GM19023 (cell line): Measurements from ENCODE around the gene PCDHGA3.
"Not testable (repeated sequence)": the region's sequence is repeated elsewhere in the genome, so short reads cannot be mapped to it uniquely, and the experiment has no call there.

Source experiments
- ATAC-seq: cut with Tn5 transposase; IDR thresholded peaks from one replicate; pipeline ENCODE4 v1.9.1; 2021; ENCODE audit warnings: mild to moderate bottlenecking, moderate library complexity; ENCODE audit not compliant: unreplicated experiment

Gene PCDHGA3

GRCh38 chr5:141343242-141343952 is at the start of gene PCDHGA3:
PCDHGA3 (plus strand) TSS chr5:141343829; CDS start chr5:141344034, 205 bp downstream.
- no peak for ATAC-seq

DNA sequence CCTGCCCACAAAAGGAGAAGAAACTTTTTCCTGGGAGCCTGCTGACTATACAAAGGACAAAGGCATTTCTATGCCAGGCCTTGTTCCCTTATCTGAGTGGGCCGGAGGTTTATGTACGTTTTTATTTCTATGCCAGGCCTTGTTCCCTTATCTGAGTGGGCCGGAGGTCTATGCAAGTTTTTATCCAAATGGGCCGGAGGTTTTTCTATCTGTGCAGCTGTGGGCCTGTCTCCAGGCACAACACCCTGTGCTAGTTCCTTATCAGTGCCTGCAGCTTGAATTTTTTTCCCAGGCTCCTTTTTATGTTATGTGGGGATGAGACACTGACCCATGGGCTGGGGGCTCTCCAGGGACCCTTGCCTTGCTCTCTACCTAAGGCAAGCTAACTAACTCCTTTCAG is 45.3 kb upstream of the PCDHGA3 start:
- ATAC-seq, result no peak

DNA sequence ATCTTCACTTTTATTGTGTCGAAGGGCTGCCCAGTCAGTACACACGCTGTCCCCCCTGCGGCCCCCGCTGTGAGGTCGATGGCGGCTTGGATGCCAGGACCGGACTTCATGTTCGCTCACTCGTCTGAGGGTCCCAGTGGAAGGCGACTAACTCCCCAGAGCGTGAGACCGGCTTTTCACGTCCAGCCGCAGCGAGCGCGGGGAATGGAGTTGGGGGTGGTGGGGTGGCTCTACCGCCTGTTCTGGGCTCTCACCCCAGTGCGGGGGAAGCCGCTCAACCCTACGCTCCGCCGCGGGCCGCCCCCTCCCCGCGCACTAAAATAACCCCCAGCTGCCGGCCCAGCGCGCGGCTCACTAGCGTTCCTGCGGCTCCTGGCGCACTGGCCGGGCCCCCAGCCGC is 39.9 kb upstream of the PCDHGA3 start, which contains the start of gene SLC25A2:
TSS of gene SLC25A2 (minus strand) at position 294 of the 400 bp plus-strand sequence. CDS start at position 110, 184 bp downstream.
- no peak for ATAC-seq

- no peak for ATAC-seq
Observed at GRCh38 chr5:141306630-141307029, 37.0 kb upstream of the PCDHGA3 start.

DNA sequence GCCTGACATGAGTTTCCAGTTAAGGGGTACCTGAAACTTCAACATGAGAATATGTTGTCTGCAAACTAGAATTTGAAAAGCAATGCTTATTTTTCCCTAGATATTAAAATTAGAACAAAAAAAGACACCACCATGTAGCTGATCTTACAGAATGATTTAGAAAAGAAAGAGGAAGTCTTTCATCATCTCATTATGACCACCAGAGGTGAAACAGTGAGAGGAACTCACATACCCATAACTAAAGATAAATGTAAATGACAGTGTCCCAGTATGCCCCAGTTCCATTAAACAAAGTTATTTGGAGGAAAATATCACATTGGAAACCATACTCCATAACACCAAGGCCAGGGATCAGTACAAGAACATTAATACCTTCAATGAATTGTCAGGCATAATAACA is 29.9 kb upstream of the PCDHGA3 start:
- ATAC-seq, result no peak

DNA sequence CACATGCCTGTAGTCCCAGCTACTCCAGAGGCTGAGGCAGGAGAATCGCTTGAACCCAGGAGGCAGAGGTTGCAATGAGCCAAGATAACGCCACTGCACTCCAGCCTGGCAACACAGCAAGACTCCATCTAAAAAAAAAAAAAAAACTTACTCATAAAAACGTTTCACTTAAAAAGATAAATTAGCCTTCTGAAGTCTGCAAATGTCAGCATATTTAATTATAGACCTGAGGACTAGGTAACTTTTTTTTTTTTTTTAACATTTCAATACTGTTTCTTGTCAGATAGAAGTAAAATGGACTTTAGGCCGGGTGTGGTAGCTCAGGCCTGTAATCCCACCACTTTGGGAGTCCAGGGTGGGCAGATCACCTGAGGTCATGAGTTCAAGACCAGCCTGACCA is 26.7 kb upstream of the PCDHGA3 start:
- ATAC-seq, result not testable (repeated sequence)

DNA sequence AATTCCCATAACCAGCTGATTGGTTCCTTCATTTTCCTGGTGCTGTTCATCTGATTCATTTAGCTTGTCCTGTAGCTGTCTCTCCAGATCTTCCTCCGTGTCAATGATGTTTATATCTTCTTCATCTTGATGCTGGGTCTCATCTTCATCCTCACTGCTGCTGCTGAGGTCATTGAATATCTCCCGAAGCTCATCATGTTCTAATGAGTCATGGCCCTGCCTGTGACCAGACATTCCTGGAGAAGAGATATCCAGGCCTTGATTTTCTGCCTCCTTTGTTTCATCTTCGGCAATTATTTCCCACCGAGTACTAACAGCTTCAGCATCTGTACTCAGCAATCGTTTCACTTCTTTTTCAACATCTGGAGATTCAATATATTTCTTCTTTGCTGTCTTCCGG is 24.4 kb upstream of the PCDHGA3 start:
- ATAC-seq, result no peak

- ATAC-seq, result no peak
Observed at GRCh38 chr5:141319699-141320098, 23.9 kb upstream of the PCDHGA3 start.

DNA sequence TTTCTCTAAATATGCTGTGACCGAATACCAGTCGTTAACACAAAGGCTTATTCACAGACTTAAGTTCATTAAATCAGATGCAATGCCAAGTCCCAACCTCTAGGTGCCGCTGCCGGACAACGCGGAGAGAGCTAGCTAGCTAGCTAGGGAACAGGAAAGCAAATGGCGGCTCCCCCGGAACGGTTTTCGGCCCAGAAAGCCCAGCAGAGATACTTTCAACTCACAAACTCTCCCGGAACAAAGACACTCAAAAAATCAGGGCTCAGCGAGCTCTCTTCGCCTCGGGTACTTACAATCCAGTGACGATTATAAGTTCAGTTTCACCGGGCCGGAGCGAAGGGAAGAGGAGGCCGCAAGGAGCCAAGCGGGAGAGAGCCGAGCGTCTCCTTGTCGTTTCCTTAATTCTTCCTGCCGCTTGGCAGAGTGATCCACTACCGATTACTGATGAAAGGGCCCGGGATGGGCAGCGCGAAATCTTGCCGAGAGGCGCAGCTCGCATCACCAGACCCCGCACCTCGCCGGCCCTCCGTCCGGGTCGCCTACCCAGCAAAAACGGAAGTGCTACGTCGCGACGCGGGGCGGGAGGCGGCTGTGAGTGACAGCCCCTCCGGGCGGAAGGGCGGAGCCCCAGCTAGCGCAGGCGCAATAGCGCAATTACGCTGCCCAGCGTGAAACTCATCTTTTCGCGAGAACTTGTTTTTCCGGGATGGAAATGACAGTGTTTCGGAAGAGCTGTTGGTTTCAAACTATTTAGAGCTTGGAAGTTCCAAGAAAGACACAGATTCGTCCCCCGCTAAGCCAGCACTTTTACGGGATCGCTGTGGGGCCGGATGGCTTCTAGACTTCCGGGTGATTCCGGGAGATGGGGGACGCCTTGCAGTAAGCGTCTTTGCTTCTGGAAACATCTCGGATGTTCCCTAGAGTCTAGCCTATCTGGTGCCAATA is 23.1 kb upstream of the PCDHGA3 start, which contains the start of gene TAF7:
TSS of gene TAF7 (minus strand) at position 560 of the 945 bp plus-strand sequence. CDS start 740 bp downstream, outside the sequence.
- ATAC-seq, result peak; percentile 97

DNA sequence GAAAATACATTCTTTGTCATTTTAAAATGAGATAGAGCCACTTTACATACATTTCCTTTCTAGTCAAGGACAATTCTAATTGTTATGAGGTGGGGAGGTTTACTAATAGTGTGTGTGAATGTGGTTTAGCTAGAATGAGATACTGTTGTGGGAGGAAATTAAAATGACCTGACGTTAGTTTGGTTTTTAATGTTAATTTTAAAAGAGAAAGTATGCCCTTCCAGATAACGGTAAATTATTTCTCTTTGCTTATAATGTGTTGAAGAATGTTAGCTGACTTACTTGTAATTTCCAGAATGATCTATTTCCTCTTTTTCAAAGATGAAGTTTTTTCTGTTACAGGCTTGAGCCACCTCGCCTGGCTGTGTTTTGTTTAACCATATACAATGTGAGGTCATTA is 21.4 kb upstream of the PCDHGA3 start:
- ATAC-seq, result no peak

- ATAC-seq, result peak; percentile 89
Observed at GRCh38 chr5:141326088-141326854, 17.4 kb upstream of the PCDHGA3 start.

DNA sequence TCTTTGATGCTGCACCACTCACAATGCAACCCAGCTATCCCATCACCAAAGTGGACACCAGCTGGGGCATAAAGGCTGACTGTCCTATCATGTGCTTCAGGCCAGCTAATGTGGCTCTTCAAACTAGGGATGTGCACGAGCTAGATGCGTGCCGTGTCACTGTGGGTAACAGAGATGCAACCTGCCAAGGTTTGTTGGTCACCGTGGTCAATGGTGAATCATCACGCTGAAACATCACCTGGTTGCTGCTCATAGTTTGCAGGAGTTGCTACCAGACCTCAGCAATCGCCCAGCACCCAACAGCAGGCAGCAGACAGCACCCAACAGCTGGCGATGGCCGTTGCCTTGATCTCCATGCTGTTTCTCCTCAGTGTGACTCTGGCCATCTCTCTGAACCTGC is 15.4 kb upstream of the PCDHGA3 start:
- no peak for ATAC-seq

- no peak for ATAC-seq
Observed at GRCh38 chr5:141330299-141331080, 13.1 kb upstream of the PCDHGA3 start, which contains the start of gene PCDHGA1. PCDHGA1 (plus strand) TSS chr5:141330514.

DNA sequence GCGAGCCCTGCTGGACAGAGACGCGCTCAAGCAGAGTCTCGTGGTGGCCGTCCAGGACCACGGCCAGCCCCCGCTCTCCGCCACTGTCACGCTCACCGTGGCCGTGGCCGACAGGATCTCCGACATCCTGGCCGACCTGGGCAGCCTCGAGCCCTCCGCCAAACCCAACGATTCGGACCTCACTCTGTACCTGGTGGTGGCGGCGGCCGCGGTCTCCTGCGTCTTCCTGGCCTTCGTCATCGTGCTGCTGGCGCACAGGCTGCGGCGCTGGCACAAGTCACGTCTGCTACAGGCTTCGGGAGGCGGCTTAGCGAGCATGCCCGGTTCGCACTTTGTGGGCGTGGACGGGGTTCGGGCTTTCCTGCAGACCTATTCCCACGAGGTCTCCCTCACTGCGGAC is 11.1 kb upstream of the PCDHGA3 start:
- not testable (repeated sequence) for ATAC-seq

DNA sequence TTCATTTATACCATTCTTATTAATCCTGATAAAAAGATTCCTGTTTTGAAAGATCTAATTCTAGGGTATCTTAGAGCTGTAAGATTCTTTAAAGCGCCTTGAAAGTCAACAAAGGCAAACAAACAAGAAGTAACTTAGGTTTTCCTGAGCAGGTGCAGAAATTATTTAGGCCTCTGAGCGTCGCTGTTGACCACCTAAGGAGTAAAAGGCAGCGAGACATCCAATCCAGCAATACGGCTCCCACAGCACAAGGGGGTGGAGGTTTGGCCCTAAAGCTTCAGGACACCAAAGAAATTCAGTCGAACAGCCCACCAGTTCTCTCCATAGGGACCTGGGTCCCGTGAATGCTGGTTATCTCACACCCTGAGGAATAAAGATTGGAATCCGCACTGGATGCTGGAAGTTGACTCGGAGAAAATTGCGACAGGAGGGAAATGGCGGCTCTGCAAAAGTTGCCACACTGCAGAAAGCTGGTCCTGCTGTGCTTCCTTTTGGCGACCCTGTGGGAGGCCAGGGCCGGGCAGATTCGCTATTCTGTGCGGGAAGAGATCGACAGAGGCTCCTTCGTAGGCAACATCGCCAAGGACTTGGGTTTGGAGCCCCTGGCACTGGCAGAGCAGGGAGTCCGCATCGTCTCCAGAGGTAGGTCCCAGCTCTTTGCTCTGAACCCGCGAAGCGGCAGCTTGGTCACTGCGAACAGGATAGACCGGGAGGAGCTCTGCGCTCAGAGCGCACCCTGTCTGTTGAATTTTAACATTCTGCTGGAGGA is 4.9 kb upstream of the PCDHGA3 start, which contains the start of gene PCDHGA2:
TSS of gene PCDHGA2 (plus strand) at position 223 of the 769 bp plus-strand sequence.
- no peak for ATAC-seq

DNA sequence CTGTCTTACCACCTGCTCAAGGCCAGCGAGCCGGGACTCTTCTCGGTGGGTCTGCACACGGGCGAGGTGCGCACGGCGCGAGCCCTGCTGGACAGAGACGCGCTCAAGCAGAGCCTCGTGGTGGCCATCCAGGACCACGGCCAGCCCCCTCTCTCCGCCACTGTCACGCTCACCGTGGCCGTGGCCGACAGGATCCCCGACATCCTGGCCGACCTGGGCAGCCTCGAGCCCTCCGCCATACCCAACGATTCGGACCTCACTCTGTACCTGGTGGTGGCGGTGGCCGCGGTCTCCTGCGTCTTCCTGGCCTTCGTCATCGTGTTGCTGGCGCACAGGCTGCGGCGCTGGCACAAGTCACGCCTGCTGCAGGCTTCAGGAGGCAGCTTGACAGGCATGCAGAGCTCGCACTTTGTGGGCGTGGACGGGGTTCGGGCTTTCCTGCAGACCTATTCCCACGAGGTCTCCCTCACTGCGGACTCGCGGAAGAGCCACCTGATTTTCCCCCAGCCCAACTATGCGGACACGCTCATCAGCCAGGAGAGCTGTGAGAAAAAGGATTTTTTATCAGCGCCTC is 2.8 kb upstream of the PCDHGA3 start:
- ATAC-seq, result not testable (repeated sequence)

GRCh38 chr5:141342773-141343172 is 856 bp upstream of the PCDHGA3 start:
- no peak for ATAC-seq

- no peak for ATAC-seq
Observed at GRCh38 chr5:141343953-141344463, 379 bp downstream of the PCDHGA3 start.

DNA sequence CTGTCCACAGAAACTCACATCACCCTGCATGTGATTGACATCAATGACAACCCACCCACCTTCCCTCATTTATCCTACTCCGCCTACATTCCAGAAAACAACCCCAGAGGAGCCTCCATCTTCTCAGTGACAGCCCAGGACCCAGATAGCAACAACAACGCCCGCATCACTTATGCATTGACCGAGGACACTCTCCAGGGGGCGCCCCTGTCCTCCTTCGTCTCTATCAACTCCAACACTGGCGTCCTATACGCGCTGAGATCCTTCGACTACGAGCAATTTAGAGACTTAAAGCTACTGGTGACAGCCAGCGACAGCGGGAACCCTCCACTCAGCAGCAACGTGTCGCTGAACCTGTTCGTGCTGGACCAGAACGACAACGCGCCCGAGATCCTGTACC is 1.7 kb downstream of the PCDHGA3 start:
- no peak for ATAC-seq
